H54 (cell line): ENCODE measurements around the gene FHAD1.

Experiments
- DNase-seq: peaks from one replicate; pipeline ENCODE4 v3.0.0; 2011; ENCODE audit warnings: low spot score, mixed read lengths; ENCODE audit not compliant: insufficient read length
- FAIRE-seq: peaks from 3 replicates; lab custom pipeline; 2011; peaks lifted over from hg19 to GRCh38; lab: Jason Lieb, UNC
- POLR2A ChIP-seq: IDR thresholded peaks from 2 replicates; pipeline ENCODE4 v1.6.1; 2011; ENCODE audit warnings: low read depth, mild to moderate bottlenecking, low read length

FHAD1 gene

GRCh38 chr1:15212216-15212953, 34.6 kb upstream of the FHAD1 start:
- DNase-seq (no peak), FAIRE-seq (no peak)
- TF ChIP-seq POLR2A, result no peak

GRCh38 chr1:15212954-15213291, 34.1 kb upstream of the FHAD1 start:
- FAIRE-seq (no peak), DNase-seq (no peak)
- no peak for TF ChIP-seq POLR2A

- TF ChIP-seq POLR2A, result no peak
Observed at GRCh38 chr1:15213341-15213821, 33.6 kb upstream of the FHAD1 start.

GRCh38 chr1:15214527-15214926, 32.5 kb upstream of the FHAD1 start:
- no peak for DNase-seq
- no peak for FAIRE-seq
- TF ChIP-seq POLR2A, result no peak

More at GRCh38 chr1:15213341-15213821, 33.6 kb upstream of the FHAD1 start:
- no peak for DNase-seq
- FAIRE-seq, result no peak

GRCh38 chr1:15215116-15215515, 31.9 kb upstream of the FHAD1 start:
- TF ChIP-seq POLR2A, result no peak
- DNase-seq, result no peak
- no peak for FAIRE-seq

- no peak for TF ChIP-seq POLR2A
- no peak for FAIRE-seq
- DNase-seq, result no peak
Observed at GRCh38 chr1:15217654-15218053, 29.4 kb upstream of the FHAD1 start.

GRCh38 chr1:15218287-15219279, 28.4 kb upstream of the FHAD1 start:
- FAIRE-seq (peak; percentile 64), DNase-seq (no peak)
- TF ChIP-seq POLR2A, result no peak

- FAIRE-seq (no peak), DNase-seq (no peak)
- TF ChIP-seq POLR2A, result no peak
Observed at GRCh38 chr1:15219280-15220023, 27.6 kb upstream of the FHAD1 start.

GRCh38 chr1:15220024-15220392, 27.0 kb upstream of the FHAD1 start:
- no peak for FAIRE-seq
- DNase-seq, result no peak

GRCh38 chr1:15220825-15221431, 26.1 kb upstream of the FHAD1 start:
- FAIRE-seq, result no peak
- no peak for DNase-seq
- TF ChIP-seq POLR2A, result no peak

More at GRCh38 chr1:15220024-15220392, 27.0 kb upstream of the FHAD1 start:
- no peak for TF ChIP-seq POLR2A

GRCh38 chr1:15222653-15223303, 24.2 kb upstream of the FHAD1 start:
- DNase-seq (no peak), FAIRE-seq (no peak)
- no peak for TF ChIP-seq POLR2A

GRCh38 chr1:15224259-15224869, 22.7 kb upstream of the FHAD1 start:
- no peak for DNase-seq
- no peak for TF ChIP-seq POLR2A
- FAIRE-seq, result no peak

GRCh38 chr1:15224974-15225373, 22.0 kb upstream of the FHAD1 start:
- FAIRE-seq (no peak), DNase-seq (no peak)
- TF ChIP-seq POLR2A, result no peak
